Thoracic aorta (tissue), 2 donors: ENCODE results near the gene IQCH. TPM values are rescaled to one million over a fixed set of nuclear protein-coding genes. Genes with fewer than 3 reads are reported as not detected.

ENCODE experiments used
- ATAC-seq: fragments of 150-250 bp; one replicate; pipeline ENCODE4 v1.8.0; 2017; ENCODE audit warnings: low read depth; ENCODE audit not compliant: insufficient number of reproducible peaks, low FRiP score
- DNase-seq: peaks from one replicate; pipeline ENCODE4 v3.0.0-alpha.2; 2020; ENCODE audit warnings: low spot score
- H3K27ac ChIP-seq, 2 donors: fragments of 200-600 bp; sonication (generic); 1 replicate in 1 of 2; 2 replicates in 1 of 2; pipeline ENCODE4 v1.5.1; 2016; ENCODE audit warnings: mild to moderate bottlenecking in 2 of 2, moderate library complexity in 2 of 2
- H3K27me3 ChIP-seq: fragments of 200-600 bp; sonication (generic); replicated peaks from 2 replicates; pipeline ENCODE4 v1.6.0; 2016; ENCODE audit warnings: mild to moderate bottlenecking; ENCODE audit not compliant: insufficient read depth
- H3K36me3 ChIP-seq: fragments of 200-600 bp; sonication (generic); one replicate; pipeline ENCODE4 v1.5.1; 2016
- H3K4me1 ChIP-seq, 2 donors: fragments of 200-600 bp; sonication (generic); 1 replicate in 1 of 2; 2 replicates in 1 of 2; pipeline versions ENCODE4 v1.5.1 to v1.6.0; 2016; ENCODE audit warnings: low read depth in 2 of 2, mild to moderate bottlenecking in 1 of 2; ENCODE audit not compliant: control insufficient read depth in 1 of 2
- H3K4me3 ChIP-seq: fragments of 200-600 bp; sonication (generic); 2 replicates; pipeline ENCODE4 v1.5.1; 2016; ENCODE audit warnings: mild to moderate bottlenecking
- H3K9me3 ChIP-seq: fragments of 200-600 bp; sonication (generic); 2 replicates; pipeline ENCODE4 v1.5.1; 2016
- total RNA-seq, 2 donors: library from RNA; depleted of rRNA; stranded (reverse); fragments of >200 nt; gene quantifications; one replicate each; pipeline versions ENCODE4 v1.1.0 to v1.2.3, GENCODE V29; 2016
- TF ChIP-seq, protein P1 (sequence below): fragments of 200-600 bp; sonication (generic); IDR thresholded peaks from one replicate; pipeline ENCODE4 v1.5.1; 2019; ENCODE audit warnings: antibody characterized with exemption

Gene IQCH
- total RNA-seq, 2 donors from 2014 or later, result 0.14 to 2.3 TPM

DNA sequence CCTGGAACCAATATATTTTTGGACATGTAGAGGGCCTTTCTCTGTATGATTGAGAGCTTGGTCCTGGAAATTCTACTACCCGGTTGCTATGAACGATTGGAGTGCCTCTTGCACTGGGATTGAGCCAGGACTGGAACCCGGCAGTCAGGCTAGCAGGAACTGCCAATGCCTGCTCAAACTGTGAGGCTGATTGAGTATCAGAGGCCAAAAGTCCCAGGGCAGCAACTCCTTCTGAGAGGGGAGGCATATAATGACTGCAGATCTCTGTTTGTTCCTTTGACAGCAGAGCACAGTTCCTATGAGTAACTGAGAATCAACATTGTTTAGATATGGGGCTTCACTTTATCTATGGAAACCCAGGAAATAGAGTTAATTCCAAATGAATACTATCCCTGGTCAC lies 12.9 kb downstream of the IQCH start:
- Histone ChIP-seq H3K27me3 (no peaks in the 10 kb centered on the region), H3K4me1 (no peaks in the 10 kb centered on the region), H3K4me3 (no peak overlapping the region), H3K9me3 (no peaks in the 10 kb centered on the region), H3K36me3 (no peaks in the 10 kb centered on the region), H3K27ac (no peak overlapping the region)
- no peak for DNase-seq
- ATAC-seq, result no peak
- TF ChIP-seq, protein P1, sequence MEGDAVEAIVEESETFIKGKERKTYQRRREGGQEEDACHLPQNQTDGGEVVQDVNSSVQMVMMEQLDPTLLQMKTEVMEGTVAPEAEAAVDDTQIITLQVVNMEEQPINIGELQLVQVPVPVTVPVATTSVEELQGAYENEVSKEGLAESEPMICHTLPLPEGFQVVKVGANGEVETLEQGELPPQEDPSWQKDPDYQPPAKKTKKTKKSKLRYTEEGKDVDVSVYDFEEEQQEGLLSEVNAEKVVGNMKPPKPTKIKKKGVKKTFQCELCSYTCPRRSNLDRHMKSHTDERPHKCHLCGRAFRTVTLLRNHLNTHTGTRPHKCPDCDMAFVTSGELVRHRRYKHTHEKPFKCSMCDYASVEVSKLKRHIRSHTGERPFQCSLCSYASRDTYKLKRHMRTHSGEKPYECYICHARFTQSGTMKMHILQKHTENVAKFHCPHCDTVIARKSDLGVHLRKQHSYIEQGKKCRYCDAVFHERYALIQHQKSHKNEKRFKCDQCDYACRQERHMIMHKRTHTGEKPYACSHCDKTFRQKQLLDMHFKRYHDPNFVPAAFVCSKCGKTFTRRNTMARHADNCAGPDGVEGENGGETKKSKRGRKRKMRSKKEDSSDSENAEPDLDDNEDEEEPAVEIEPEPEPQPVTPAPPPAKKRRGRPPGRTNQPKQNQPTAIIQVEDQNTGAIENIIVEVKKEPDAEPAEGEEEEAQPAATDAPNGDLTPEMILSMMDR, result no peak

DNA sequence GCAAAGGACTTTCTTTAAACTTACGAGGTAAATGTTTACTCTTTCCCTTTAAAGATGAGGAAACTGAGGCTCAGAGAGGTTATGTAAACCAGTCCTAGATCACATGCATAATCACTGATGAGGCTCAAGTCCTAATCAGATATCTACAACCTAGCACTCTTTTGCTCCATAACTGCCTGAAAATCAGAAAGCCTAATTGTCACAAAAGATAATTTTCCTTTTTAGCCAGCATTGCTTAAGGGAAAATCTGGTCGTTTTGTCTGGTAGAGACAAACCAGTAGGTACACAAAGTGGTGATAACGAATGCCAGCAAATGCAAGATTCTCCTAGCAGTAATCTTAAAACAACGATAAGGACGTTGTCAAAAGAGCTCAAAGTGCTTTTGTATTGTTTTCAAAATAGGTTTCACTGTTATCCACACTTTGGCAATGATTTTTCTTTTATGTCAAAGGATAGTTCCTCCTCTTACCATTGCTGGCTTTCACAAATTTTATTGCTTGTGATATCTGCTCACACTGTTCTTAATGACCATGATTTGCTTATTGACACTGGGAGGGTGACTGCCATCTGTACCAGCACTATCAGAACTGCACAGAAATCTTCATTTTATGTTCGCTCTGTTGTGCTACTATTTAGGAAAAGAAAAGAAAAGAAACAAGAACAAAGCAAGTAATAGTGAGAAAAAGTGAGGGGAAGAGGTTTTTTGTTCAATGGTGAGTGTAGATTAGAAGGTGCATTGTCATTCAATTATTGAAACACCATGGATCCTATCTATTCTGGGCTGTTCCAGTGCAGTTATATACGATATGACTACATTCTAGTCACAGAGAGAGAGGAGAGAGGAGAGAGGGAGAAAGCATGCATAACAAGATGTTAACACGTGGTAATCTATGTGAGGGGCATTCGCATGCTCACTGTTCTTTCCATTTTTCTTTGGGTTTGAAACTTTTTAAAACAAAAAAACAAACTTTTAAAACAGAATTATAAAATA lies 13.7 kb downstream of the IQCH start:
- TF ChIP-seq, protein P1, result no peak

DNA sequence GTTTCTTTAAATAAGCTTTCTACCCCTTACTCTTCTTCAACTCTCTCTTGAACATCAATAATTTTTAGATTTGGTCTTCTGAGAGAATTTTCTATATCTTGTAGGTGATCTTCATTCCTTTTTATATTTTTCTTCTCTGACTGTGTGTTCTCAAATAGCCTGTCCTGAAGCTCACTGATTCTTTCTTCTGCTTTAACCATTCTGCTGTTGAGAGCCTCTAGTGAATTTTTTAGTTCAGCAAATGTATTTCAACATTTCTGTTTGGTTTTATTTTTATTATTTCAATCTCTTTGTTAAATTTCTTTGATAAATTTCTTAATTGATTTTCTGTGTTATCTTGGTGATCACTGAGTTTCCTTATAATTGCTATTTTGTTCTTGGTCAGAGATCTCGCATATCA lies 19.6 kb downstream of the IQCH start:
- H3K27ac ChIP-seq, result no peak overlapping the region
- H3K9me3 ChIP-seq, result peaks cover 3% of the 10 kb centered on the region
- ATAC-seq, result no peak
- TF ChIP-seq, protein P1, result no peak
- no peak for DNase-seq
- H3K4me3 ChIP-seq, result no peak overlapping the region
- H3K36me3 ChIP-seq, result no peaks in the 10 kb centered on the region
- no peaks in the 10 kb centered on the region for H3K27me3 ChIP-seq
- no peaks in the 10 kb centered on the region for H3K4me1 ChIP-seq

More for the DNA sequence above, 13.7 kb downstream of the IQCH start:
- no peaks in the 10 kb centered on the region for H3K36me3 ChIP-seq
- no peak overlapping the region for H3K27ac ChIP-seq
- no peaks in the 10 kb centered on the region for H3K27me3 ChIP-seq
- no peak for ATAC-seq
- no peaks in the 10 kb centered on the region for H3K9me3 ChIP-seq
- no peaks in the 10 kb centered on the region for H3K4me1 ChIP-seq
- H3K4me3 ChIP-seq, result no peak overlapping the region
- DNase-seq, result no peak

DNA sequence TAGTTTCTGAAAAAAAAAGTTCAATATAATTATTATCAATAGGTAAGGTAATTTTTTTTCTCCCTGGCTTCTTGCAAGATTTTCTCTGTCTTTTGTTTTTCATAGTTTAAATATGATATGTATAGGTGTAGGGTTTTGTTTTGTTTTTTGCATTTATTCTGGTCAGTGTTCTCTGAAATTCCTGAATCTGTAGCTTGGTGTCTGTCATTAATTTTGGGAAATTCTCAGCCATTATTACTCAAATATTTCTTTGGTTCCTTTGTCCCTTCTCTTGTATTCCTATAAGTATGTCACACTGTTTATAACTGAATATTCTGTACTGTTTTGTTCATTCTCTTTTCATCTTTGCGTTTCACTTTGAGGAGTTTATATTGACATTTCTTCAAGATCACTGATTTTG lies 22.1 kb downstream of the IQCH start:
- Histone ChIP-seq H3K36me3 (no peaks in the 10 kb centered on the region), H3K4me1 (no peaks in the 10 kb centered on the region), H3K27ac (no peak overlapping the region), H3K4me3 (no peak overlapping the region), H3K27me3 (no peaks in the 10 kb centered on the region), H3K9me3 (peaks cover 3% of the 10 kb centered on the region)
- DNase-seq (no peak), ATAC-seq (no peak)
- TF ChIP-seq, protein P1, result no peak

DNA sequence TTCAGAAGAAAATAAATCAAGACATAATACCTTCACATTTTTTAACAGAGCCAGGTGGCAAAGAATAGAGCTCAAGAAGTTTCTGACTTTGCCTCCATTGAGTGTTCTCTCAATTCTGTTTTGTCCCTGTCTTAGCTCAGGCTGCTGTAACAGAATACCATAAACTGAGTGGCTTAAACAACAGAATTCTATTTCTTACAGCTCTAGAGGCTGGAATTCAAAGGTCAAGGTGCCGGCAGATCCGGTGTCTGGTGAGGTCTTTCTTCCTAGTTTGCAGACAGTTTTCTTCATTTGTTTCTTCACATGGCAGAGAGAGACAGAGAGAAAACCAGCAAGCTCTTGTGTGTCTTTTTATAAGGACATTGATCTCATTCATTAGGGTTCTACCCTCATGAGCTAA lies 25.6 kb downstream of the IQCH start:
- H3K27ac ChIP-seq, result no peak overlapping the region
- no peak for ATAC-seq
- no peaks in the 10 kb centered on the region for H3K27me3 ChIP-seq
- DNase-seq, result no peak
- no peak overlapping the region for H3K4me3 ChIP-seq
- no peaks in the 10 kb centered on the region for H3K9me3 ChIP-seq
- no peaks in the 10 kb centered on the region for H3K4me1 ChIP-seq
- H3K36me3 ChIP-seq, result no peaks in the 10 kb centered on the region
- TF ChIP-seq, protein P1, result no peak
